Skin epidermis (tissue), 12 donors: ENCODE measurements around the gene RBM42.
"Not testable (repeated sequence)": the region's sequence is repeated elsewhere in the genome, so short reads cannot be mapped to it uniquely, and the experiment has no call there.

Experiments
- H3K27ac ChIP-seq, 21 experiments: fragments of 200-600 bp; sonication (generic) in 11 of 21; one replicate each; pipeline ENCODE4 v1.5.0; 2020; ENCODE audit warnings: mild to moderate bottlenecking in 3 of 21, inconsistent platforms in 2 of 21, moderate library complexity in 2 of 21
- H3K4me3 ChIP-seq, 7 experiments: fragments of 200-600 bp; sonication (generic) in 2 of 7; one replicate each; pipeline ENCODE4 v1.5.0; 2020; ENCODE audit warnings: inconsistent platforms in 2 of 7, mild to moderate bottlenecking in 2 of 7, moderate library complexity in 1 of 7

RBM42 gene

GRCh38 chr19:35628565-35629331 lies at the start of gene RBM42:
TSS of gene RBM42 (plus strand) at chr19:35629036. CDS start at chr19:35629154, 118 bp downstream.
- H3K4me3 ChIP-seq, result peak within 1 kb of the TSS; percentile 81 to 100 (median 94)
- peak within 1 kb of the TSS; percentile 83 to 98 (median 94) for H3K27ac ChIP-seq

DNA sequence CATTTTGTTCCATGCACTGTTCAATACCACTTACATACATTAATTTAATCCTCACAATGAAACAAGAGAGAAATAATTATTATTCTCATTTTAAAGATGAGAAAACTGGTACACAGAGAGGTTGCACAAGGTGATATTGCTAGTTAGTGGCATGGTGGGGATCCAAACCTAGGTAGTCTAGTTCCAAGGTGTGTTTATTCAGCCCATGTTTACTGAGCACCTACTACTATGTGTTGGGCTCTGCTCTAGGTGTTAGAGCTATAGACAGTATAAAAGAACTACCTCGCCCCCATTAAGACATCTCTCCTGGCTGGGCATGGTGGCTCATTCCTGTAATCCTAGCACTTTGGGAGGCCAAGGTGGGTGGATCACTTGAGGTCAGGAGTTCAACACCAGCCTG lies 46.1 kb upstream of the RBM42 start:
- H3K4me3 ChIP-seq, result no peak overlapping the region
- no peak overlapping the region for H3K27ac ChIP-seq

GRCh38 chr19:35585848-35586247 lies 43.0 kb upstream of the RBM42 start, which contains the start of gene PMIS2:
TSS of gene PMIS2 (plus strand) at chr19:35586173. CDS start at chr19:35586260, 87 bp downstream.
- Histone ChIP-seq H3K4me3 (no peak within 1 kb of the TSS), H3K27ac (no peak within 1 kb of the TSS)

DNA sequence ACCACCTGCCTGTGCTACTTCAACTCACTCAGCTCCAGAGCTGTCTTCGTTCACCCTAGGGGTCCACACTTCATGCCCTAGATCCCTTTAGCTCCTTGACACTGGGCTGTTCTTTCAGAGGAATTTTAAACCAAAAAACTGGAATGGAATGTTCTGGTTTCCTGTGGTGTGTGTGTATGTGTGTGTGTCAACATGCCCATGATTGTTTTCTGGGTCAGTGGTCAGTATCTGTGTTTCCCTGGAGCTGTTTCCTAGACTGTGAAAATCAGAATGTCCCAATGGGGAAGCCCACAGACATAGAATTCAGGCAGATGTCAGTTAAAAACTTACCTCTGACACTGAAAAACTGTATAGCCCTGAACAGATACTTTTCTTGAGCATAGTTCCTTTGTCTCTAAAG lies 41.5 kb upstream of the RBM42 start:
- no peak overlapping the region for H3K27ac ChIP-seq

DNA sequence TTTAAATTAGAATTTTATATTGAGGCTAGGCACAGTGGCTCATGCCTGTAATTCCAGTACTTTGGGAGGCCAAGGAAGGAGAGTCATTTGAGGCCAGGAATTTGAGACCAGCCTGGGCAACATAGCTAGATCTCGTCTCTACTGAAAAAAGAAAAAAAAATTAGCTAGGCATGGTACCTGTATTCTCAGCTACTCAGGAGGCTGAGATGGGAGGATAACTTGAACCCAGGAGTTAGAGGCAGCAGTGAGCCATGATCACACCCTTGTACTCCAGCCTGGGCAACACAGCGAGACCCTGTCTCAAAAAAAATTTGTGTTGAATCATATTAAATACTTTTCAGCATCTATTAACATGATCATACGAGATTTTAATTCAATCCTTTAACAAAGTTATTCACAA lies 38.0 kb upstream of the RBM42 start:
- H3K27ac ChIP-seq, result no peak overlapping the region
- H3K4me3 ChIP-seq, result no peak overlapping the region

More for the DNA sequence above, 41.5 kb upstream of the RBM42 start:
- H3K4me3 ChIP-seq, result no peak overlapping the region

- Histone ChIP-seq H3K4me3 (no peak overlapping the region), H3K27ac (no peak overlapping the region)
These were observed 36.6 kb upstream of the RBM42 start for GRCh38 chr19:35592226-35592625.

GRCh38 chr19:35595026-35595425 lies 33.8 kb upstream of the RBM42 start:
- not testable (repeated sequence) for H3K27ac ChIP-seq

DNA sequence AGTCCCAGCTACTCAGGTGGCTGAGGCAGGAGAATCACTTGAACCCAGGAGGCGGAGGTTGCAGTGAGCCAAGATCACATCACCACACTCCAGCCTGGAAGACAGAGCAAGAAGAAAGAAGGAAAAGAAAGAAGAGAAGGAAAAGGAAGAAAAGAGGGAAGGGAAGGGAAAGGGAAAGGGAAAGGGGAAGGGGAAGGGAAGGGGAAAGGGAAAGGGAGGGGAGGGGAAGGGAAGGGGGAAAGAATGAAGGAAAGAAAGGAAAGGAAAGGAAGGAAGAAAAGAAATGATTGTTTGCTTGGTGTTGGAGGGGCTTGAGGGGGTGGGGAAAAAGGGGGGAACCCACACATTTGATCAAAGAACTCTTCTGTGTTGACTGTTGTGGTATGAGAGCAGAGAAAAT lies 32.9 kb upstream of the RBM42 start:
- Histone ChIP-seq H3K4me3 (no peak overlapping the region), H3K27ac (no peak overlapping the region)

More at GRCh38 chr19:35595026-35595425, 33.8 kb upstream of the RBM42 start:
- H3K4me3 ChIP-seq, result not testable (repeated sequence)

DNA sequence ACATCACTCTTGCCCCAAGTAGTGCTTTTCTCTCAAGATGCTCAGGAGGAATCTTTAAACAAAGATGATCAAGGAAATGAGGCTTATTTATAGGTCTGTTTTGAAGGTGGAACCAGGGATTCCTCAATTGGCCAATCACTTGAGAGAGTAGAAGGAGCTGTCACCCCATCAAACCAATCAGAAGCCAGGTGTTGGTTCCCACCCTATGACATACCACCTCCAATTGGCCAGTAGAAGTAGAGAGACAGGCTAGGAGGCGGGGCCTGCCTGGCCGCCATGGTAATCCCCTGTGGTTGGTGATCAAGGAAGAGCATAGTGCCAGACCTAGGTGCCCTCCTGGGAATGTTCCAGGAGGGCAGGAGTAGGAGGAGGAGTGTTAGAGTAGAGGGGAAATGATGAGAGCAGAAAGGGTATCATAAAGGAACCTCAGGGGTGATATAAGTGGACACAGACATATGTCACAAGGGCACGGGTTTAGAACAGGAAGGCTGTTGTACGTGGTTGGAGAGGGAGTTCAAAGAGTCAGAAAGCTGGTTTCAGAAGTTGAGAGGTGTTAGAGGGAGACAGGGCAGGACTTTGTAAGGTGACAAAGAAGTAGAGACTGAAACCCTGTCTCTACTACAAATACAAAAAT lies 32.4 kb upstream of the RBM42 start:
- Histone ChIP-seq H3K27ac (no peak overlapping the region), H3K4me3 (no peak overlapping the region)

GRCh38 chr19:35601971-35602370 lies 26.9 kb upstream of the RBM42 start:
- no peak overlapping the region for H3K27ac ChIP-seq
- no peak overlapping the region for H3K4me3 ChIP-seq

- H3K4me3 ChIP-seq, H3K27ac ChIP-seq: not testable (repeated sequence)
These were observed 24.4 kb upstream of the RBM42 start for GRCh38 chr19:35604436-35604835.

GRCh38 chr19:35607170-35607569 lies 21.7 kb upstream of the RBM42 start:
- H3K4me3 ChIP-seq, H3K27ac ChIP-seq: not testable (repeated sequence)

DNA sequence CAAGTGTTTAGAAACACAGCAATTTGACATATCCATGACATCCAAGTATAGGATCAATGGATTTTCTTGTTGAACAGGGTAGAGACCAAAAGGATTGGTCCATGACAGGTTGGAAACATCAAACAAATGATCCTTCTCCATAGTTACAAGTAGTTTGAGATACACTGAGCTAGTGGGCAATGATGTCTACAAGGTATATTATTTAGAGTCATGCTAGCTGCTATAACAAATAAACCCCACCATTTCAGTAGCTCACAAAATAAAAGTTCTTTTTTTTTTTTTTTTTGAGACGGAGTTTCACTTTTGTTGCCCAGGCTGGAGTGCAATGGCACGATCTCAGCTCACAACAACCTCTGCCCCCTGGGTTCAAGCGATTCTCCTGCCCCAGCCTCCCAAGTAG lies 21.2 kb upstream of the RBM42 start:
- H3K4me3 ChIP-seq, result no peak overlapping the region
- no peak overlapping the region for H3K27ac ChIP-seq

- Histone ChIP-seq H3K4me3 (no peak overlapping the region), H3K27ac (no peak overlapping the region)
These were observed 20.6 kb upstream of the RBM42 start for GRCh38 chr19:35608251-35608650.

- peak overlapping the region in 4 of 21 experiments; percentile 38 to 73 (median 66) for H3K27ac ChIP-seq
- H3K4me3 ChIP-seq, result no peak overlapping the region
These were observed 18.9 kb upstream of the RBM42 start for GRCh38 chr19:35609851-35610353.

DNA sequence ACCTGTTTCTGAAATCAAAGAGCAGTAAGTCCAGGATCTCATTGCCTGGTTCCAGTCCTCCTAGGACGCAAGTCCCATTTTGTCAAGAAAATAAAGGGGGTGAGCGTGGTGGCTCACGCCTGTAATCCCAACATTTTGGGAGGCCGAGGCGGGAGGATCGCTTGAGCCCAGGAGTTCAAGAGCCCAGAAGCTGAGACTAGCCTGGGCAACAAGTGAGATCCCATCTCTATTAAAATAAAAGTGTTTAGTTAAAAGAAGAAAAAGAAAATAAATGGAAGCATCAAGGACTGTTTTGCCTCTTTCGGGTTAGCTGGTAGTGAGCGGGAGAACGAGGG lies 16.6 kb upstream of the RBM42 start:
- H3K4me3 ChIP-seq, result peak overlapping the region; percentile 55 to 85 (median 79)
- H3K27ac ChIP-seq, result peak overlapping the region in 16 of 21 experiments; percentile 36 to 90 (median 80)

GRCh38 chr19:35612559-35613321 lies 16.1 kb upstream of the RBM42 start, which contains the start of gene HAUS5:
TSS of gene HAUS5 (plus strand) at chr19:35612735. CDS start at chr19:35612795, 60 bp downstream.
- Histone ChIP-seq H3K27ac (peak within 1 kb of the TSS in 20 of 21 experiments; percentile 43 to 90 (median 80)), H3K4me3 (peak within 1 kb of the TSS; percentile 55 to 85 (median 79))

- Histone ChIP-seq H3K4me3 (no peak overlapping the region), H3K27ac (no peak overlapping the region)
These were observed 15.3 kb upstream of the RBM42 start for GRCh38 chr19:35613574-35613973.

DNA sequence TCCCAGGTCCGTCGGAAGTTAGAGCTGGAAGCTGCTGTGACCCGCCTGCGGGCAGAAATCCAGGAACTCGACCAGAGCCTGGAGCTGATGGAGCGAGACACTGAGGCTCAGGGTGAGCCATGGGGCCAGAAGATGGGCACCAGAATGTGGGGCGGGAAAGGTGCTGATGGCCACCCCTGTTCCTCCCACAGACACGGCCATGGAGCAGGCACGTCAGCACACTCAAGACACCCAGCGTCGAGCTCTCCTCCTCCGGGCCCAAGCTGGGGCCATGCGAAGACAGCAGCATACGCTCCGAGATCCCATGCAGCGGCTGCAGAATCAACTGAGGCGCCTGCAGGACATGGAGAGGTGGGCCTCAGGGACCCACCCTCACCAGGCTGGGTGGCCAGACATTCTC lies 13.8 kb upstream of the RBM42 start:
- Histone ChIP-seq H3K27ac (no peak overlapping the region), H3K4me3 (no peak overlapping the region)

- Histone ChIP-seq H3K27ac (no peak overlapping the region), H3K4me3 (no peak overlapping the region)
These were observed 10.0 kb upstream of the RBM42 start for GRCh38 chr19:35618857-35619256.
